ENCODE data around the gene DMKN. TPM values are rescaled to one million over a fixed set of nuclear protein-coding genes. Genes with fewer than 3 reads are reported as not detected.

Gene DMKN
- total and polyA plus RNA-seq, 12 donors, result 2.0 to 32.2 (median 8.0) TPM

DNA sequence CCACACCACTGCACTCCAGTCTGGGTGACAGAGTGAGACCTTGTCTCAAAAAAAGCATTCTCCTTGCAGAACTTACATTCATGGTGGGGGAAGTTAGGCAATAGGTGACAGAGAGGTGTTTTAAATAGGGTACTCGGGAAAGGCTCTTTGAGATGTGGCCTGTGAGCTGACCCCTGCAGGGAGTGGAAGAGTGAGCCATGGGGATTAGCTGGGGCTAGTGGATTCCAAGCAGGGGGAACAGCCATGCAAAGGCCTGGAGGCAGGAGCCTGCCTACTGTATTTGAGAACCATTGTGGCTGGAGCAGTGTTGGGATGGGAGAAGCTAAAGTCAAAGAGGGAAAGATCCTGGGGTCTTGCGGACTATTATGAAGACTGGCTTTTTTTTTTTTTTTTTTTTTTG, 3.9 kb upstream of the DMKN start:
- no peak for DNase-seq
- Histone ChIP-seq H3K4me3 (no peak overlapping the region), H3K4me1 (no peaks in the 10 kb centered on the region), H3K9me3 (no peaks in the 10 kb centered on the region), H3K27me3 (peaks cover 0 to 33% (median 27%) of the 10 kb centered on the region in 7 donors), H3K27ac (no peak overlapping the region), H3K36me3 (no peaks in the 10 kb centered on the region)
- ATAC-seq, result no peak
- WGBS, 2 donors, result 76 to 90% methylated on average over 2 of the region's 2 CpGs
- TF ChIP-seq, protein P1, sequence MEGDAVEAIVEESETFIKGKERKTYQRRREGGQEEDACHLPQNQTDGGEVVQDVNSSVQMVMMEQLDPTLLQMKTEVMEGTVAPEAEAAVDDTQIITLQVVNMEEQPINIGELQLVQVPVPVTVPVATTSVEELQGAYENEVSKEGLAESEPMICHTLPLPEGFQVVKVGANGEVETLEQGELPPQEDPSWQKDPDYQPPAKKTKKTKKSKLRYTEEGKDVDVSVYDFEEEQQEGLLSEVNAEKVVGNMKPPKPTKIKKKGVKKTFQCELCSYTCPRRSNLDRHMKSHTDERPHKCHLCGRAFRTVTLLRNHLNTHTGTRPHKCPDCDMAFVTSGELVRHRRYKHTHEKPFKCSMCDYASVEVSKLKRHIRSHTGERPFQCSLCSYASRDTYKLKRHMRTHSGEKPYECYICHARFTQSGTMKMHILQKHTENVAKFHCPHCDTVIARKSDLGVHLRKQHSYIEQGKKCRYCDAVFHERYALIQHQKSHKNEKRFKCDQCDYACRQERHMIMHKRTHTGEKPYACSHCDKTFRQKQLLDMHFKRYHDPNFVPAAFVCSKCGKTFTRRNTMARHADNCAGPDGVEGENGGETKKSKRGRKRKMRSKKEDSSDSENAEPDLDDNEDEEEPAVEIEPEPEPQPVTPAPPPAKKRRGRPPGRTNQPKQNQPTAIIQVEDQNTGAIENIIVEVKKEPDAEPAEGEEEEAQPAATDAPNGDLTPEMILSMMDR (IDR thresholded peaks at IDR 0.05), result no peak
- intact Hi-C loops (cut with DNase I), result no loop called here

DNA sequence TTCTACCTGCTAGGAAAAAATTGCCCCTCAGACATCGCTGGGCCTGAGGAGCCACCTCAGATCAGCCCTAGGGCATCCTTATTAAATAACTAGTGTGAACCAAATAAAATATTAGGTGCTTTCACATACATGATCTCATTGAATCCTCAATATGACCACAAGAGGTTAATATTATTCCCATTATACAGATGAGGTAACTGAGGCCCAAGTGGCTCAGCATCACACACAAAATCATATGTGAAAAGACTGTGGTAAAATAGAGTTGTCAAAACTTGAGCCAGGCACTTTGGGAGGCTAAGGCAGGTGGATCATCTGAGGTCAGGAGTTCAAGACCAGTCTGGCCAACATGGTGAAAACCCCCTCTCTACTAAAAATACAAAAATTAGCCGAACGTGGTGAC, 2.9 kb upstream of the DMKN start:
- H3K27ac ChIP-seq, result no peak overlapping the region
- intact Hi-C loops (cut with DNase I), result no loop called here
- peaks cover 0 to 43% (median 35%) of the 10 kb centered on the region in 7 donors for H3K27me3 ChIP-seq

DNA sequence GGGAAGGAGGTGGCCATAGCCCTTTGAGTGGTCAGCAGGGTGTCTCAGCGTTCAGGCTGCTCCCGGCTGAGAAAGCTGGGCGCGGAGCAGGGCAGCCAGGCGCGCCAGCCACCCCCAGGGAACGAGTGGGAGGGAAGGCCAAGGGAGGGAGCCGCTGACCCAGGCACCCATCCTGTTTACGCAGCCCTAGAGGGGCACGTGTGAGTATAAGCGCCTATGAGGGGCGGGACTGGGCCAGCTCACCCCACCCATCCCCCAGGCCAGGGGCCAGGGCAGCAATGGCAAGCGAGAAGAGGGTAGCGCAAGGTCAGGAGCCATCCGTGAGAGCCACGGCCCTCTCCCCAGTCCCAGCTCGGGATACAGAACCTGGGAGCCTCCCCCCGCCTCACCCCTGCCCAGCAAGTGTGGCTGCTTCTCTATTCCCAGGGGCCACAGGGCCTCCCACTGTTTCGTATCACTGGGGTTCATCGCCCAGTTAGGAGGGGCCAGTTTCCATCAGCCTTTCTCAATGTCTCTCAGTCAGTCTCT, 897 bp upstream of the DMKN start:
- Histone ChIP-seq H3K27me3 (peaks cover 0 to 58% (median 48%) of the 10 kb centered on the region in 7 donors), H3K4me1 (peaks cover 0 to 15% (median 13%) of the 10 kb centered on the region in 9 donors), H3K36me3 (no peaks in the 10 kb centered on the region), H3K4me3 (no peak overlapping the region), H3K27ac (no peak overlapping the region), H3K9me3 (no peaks in the 10 kb centered on the region)
- 31 to 35% methylated on average over 20 of the region's 20 CpGs for WGBS, 2 donors
- no peak for DNase-seq
- intact Hi-C loops (cut with DNase I), result loop anchor here in 1 of 10 donors (5.0 kb wide), 1 partner anchor 203 kb away; the partner anchor contains the start of gene KMT2B
- TF ChIP-seq, protein P1 (IDR thresholded peaks at IDR 0.05), result no peak
- no peak for ATAC-seq

More for the DNA sequence above, 2.9 kb upstream of the DMKN start:
- H3K36me3 ChIP-seq, result no peaks in the 10 kb centered on the region
- 85 to 99% methylated on average over 3 of the region's 3 CpGs for WGBS, 2 donors
- DNase-seq, result no peak
- H3K4me3 ChIP-seq, result no peak overlapping the region
- no peaks in the 10 kb centered on the region for H3K4me1 ChIP-seq
- no peak for ATAC-seq
- H3K9me3 ChIP-seq, result no peaks in the 10 kb centered on the region
- TF ChIP-seq, protein P1 (IDR thresholded peaks at IDR 0.05), result no peak

DNA sequence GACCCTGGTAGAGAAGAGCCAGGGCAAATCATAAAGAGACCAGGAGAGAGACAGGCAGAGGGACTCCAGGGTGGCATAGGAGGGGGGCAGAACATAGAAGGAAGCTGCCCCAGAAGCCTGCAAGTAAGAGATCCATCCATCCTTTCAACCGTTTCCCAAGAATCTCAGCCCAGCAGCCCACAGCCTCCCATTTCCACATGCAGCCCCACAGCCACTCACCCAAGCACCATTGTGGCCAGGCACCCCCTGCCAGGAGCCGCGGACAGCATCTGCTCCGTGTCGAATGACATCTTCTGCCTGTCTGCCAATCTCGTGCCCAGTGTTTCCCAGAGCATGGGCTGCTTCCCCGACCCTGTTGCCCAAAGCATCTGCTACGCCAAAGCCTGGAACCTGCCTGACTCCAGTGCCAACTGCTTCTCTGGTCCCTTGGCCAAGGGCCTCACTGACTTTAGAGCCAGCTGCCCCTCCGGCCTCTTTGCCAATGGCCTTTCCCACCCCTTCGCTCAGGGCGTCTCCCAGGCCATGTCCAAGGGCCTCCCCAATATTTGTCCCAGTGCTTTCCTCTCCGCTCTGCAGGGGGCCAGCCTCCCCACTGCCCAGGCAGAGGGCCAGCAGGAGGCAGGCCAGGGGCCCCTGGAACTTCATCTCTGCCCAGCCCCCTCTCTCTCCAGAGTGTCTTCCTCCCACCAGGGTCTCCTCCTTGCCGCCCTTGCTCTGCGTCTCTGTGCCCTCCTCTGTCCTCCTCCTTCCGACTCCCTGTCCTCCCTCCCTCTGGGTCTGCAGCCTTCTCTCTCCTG, 420 bp downstream of the DMKN start:
- Histone ChIP-seq H3K4me1 (peaks cover 0 to 17% (median 13%) of the 10 kb centered on the region in 9 donors), H3K36me3 (no peaks in the 10 kb centered on the region), H3K9me3 (no peaks in the 10 kb centered on the region), H3K27ac (no peak overlapping the region), H3K27me3 (peaks cover 0 to 69% (median 60%) of the 10 kb centered on the region in 7 donors), H3K4me3 (no peak overlapping the region)
- 71 to 74% methylated on average over 15 of the region's 15 CpGs for WGBS, 2 donors
- intact Hi-C loops (cut with DNase I), result loop anchor here in 1 of 10 donors (5.0 kb wide), 1 partner anchor 204 kb away; the partner anchor contains the start of gene KMT2B
- DNase-seq (no peak), ATAC-seq (no peak)
- TF ChIP-seq, protein P1 (IDR thresholded peaks at IDR 0.05), result no peak

Measured in heart right ventricle (tissue), 16 donors.